KMS-11 (cell line): Measurements from ENCODE around the gene MCM5.

ENCODE experiments used
- H2AFZ ChIP-seq: fragments of 200-600 bp; sonication (generic); 2 replicates; pipeline ENCODE4 v1.6.1; 2016; ENCODE audit warnings: antibody characterized with exemption, mixed run types, low read depth
- H3K27ac ChIP-seq: fragments of 200-600 bp; sonication (generic); 2 replicates; pipeline ENCODE4 v1.6.1; 2016; ENCODE audit warnings: mild to moderate bottlenecking, mixed run types
- H3K27me3 ChIP-seq: fragments of 200-600 bp; sonication (generic); 2 replicates; pipeline ENCODE4 v1.6.1; 2017; ENCODE audit warnings: mild to moderate bottlenecking, low read depth, mixed run types, moderate library complexity; ENCODE audit not compliant: insufficient read depth
- H3K36me3 ChIP-seq: fragments of 200-600 bp; sonication (generic); 2 replicates; pipeline ENCODE4 v1.6.1; 2017; ENCODE audit warnings: mild to moderate bottlenecking, mixed run types; ENCODE audit not compliant: insufficient read depth
- H3K4me1 ChIP-seq: fragments of 200-600 bp; sonication (generic); 2 replicates; pipeline ENCODE4 v1.6.1; 2016; ENCODE audit warnings: mild to moderate bottlenecking, low read depth, mixed run types; ENCODE audit not compliant: poor library complexity, severe bottlenecking
- H3K4me2 ChIP-seq: fragments of 200-600 bp; sonication (generic); 2 replicates; pipeline ENCODE4 v1.7.0; 2016; ENCODE audit warnings: mild to moderate bottlenecking, mixed run types
- H3K4me3 ChIP-seq: fragments of 200-600 bp; sonication (generic); IDR thresholded peaks from 2 replicates; pipeline ENCODE4 v1.6.1; 2017; ENCODE audit warnings: low read depth, low read length, mixed read lengths; ENCODE audit not compliant: insufficient read depth
- H3K79me2 ChIP-seq: fragments of 200-600 bp; sonication (generic); 2 replicates; pipeline ENCODE4 v1.6.1; 2016; ENCODE audit warnings: low read depth, mixed run types; ENCODE audit not compliant: insufficient read depth
- H3K9ac ChIP-seq: fragments of 200-600 bp; sonication (generic); 2 replicates; pipeline ENCODE4 v1.6.1; 2016; ENCODE audit warnings: mild to moderate bottlenecking, mixed run types
- H4K20me1 ChIP-seq: fragments of 200-600 bp; sonication (generic); 2 replicates; pipeline ENCODE4 v1.6.1; 2016; ENCODE audit warnings: mild to moderate bottlenecking, mixed run types; ENCODE audit not compliant: insufficient read depth
- TF ChIP-seq, protein P1 (sequence below): fragments of 200-600 bp; sonication (generic); conservative IDR thresholded peaks from 2 replicates; pipeline ENCODE4 v1.6.1; 2017; ENCODE audit warnings: low read depth, mild to moderate bottlenecking, antibody characterized with exemption, low read length, moderate library complexity, mixed read lengths

Gene MCM5

DNA sequence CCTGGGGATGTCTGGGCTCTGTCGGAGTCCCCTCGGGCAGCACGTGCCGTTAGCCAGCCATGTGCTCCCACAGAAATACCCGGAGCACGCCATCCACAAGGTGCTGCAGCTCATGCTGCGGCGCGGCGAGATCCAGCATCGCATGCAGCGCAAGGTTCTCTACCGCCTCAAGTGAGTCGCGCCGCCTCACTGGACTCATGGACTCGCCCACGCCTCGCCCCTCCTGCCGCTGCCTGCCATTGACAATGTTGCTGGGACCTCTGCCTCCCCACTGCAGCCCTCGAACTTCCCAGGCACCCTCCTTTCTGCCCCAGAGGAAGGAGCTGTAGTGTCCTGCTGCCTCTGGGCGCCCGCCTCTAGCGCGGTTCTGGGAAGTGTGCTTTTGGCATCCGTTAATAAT, 24.1 kb downstream of the MCM5 start:
- Histone ChIP-seq H3K4me3 (no peak overlapping the region), H3K79me2 (no peaks in the 10 kb centered on the region), H3K9ac (no peak overlapping the region), H3K4me1 (no peaks in the 10 kb centered on the region), H3K27me3 (no peaks in the 10 kb centered on the region), H3K36me3 (no peaks in the 10 kb centered on the region; the same call in 1 of the 2 replicates), H3K4me2 (no peak overlapping the region), H2AFZ (no peak overlapping the region), H3K27ac (no peak overlapping the region), H4K20me1 (no peaks in the 10 kb centered on the region)
- TF ChIP-seq, protein P1, sequence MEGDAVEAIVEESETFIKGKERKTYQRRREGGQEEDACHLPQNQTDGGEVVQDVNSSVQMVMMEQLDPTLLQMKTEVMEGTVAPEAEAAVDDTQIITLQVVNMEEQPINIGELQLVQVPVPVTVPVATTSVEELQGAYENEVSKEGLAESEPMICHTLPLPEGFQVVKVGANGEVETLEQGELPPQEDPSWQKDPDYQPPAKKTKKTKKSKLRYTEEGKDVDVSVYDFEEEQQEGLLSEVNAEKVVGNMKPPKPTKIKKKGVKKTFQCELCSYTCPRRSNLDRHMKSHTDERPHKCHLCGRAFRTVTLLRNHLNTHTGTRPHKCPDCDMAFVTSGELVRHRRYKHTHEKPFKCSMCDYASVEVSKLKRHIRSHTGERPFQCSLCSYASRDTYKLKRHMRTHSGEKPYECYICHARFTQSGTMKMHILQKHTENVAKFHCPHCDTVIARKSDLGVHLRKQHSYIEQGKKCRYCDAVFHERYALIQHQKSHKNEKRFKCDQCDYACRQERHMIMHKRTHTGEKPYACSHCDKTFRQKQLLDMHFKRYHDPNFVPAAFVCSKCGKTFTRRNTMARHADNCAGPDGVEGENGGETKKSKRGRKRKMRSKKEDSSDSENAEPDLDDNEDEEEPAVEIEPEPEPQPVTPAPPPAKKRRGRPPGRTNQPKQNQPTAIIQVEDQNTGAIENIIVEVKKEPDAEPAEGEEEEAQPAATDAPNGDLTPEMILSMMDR: no peak

DNA sequence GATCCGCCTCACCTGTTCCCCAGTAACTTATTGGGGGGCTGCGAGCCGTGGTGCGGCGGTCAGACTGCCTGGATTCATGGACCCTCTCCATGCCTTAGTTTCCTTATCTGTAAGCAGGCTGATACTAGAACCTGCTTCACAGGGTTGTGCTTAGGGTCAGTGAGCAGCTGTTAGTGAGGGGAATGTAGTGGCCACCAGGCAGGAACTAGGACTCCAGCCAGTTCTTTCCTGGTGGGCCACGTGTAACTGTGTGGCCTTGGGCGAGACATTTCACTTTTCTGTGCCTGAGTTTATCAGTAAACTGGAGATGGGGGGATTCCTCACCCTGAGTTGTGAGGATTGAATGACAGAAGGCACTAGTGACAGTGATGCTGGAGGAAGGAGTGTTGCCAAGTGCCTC, 24.8 kb downstream of the MCM5 start:
- H3K9ac ChIP-seq: no peak overlapping the region
- no peaks in the 10 kb centered on the region for H3K27me3 ChIP-seq
- no peak overlapping the region for H3K27ac ChIP-seq
- H4K20me1 ChIP-seq: no peaks in the 10 kb centered on the region
- H3K4me1 ChIP-seq: no peaks in the 10 kb centered on the region
- no peak overlapping the region for H3K4me3 ChIP-seq
- no peaks in the 10 kb centered on the region for H3K79me2 ChIP-seq
- no peak overlapping the region for H2AFZ ChIP-seq
- TF ChIP-seq, protein P1: no peak
- no peaks in the 10 kb centered on the region; the same call in 1 of the 2 replicates for H3K36me3 ChIP-seq
- H3K4me2 ChIP-seq: no peak overlapping the region

DNA sequence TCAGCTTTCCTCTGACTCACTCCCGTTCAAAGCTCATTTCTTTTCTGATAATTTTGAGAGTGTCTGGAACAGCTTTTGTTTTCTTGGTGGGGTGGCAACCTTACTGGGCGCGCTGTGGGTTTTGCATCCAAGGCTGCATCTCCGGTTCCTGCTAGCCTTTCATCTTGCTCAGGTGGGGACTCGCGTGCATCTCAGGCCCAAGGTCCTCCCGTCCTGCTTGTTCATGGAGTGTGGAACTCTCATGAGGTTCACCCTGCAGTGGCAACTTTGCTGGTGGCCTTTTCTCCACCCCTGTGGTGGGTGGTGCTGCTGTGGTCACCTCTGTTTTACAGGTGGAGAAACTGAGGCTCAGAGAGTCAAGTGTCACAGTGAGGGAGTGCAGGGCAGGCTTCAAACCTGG, 25.6 kb downstream of the MCM5 start:
- no peaks in the 10 kb centered on the region for H3K4me1 ChIP-seq
- no peaks in the 10 kb centered on the region; the same call in 1 of the 2 replicates for H3K36me3 ChIP-seq
- no peaks in the 10 kb centered on the region for H4K20me1 ChIP-seq
- H3K4me3 ChIP-seq: no peak overlapping the region
- H3K79me2 ChIP-seq: no peaks in the 10 kb centered on the region
- H3K4me2 ChIP-seq: no peak overlapping the region
- TF ChIP-seq, protein P1: no peak
- no peak overlapping the region for H3K27ac ChIP-seq
- no peak overlapping the region for H2AFZ ChIP-seq
- H3K27me3 ChIP-seq: no peaks in the 10 kb centered on the region
- no peak overlapping the region for H3K9ac ChIP-seq

DNA sequence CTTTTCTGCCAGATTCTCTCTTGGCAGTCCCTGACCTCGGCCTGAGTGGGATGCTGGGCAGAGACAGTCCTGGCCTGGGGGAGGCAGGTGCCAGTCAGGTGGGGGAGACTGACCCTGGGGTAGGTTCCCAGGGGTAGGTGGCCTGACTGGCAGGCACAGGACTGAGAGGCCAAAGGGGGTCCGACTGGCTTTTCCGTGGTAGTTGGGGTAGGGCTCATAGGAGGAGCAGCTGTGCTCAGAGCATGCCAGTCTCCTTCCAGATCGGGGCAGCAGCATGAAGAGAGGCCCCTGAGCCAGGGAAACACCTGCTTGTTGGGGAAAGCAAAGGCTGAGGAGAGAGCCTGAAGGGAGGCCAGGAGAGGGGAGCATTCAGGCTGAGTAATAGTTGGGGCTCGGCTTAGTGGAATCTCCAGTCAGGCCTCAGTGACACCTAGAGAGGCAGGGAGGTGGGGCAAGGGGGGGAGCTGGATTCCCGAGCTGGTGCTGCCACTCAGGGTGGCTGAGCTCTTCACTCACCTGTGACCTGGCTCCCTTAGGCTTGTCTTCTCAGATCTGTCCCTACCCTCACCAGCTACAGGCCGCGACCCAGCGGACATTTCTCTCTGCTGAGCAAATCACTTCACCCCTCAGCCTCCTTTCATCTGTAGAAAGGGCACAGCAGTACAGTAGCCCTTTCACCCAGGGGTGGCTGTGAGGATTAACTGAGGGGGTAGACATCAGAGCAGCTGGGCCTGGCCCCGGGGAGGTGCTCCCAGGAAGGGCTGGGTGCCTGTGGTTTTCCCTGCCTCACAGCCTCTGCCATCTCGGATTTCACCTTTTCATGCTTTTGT, 26.2 kb downstream of the MCM5 start:
- Histone ChIP-seq H2AFZ (no peak overlapping the region), H3K27me3 (no peaks in the 10 kb centered on the region), H3K4me3 (no peak overlapping the region), H3K9ac (no peak overlapping the region), H3K79me2 (no peaks in the 10 kb centered on the region), H3K4me1 (no peaks in the 10 kb centered on the region), H3K27ac (no peak overlapping the region), H3K36me3 (no peaks in the 10 kb centered on the region; the same call in 1 of the 2 replicates), H4K20me1 (no peaks in the 10 kb centered on the region), H3K4me2 (no peak overlapping the region)
- TF ChIP-seq, protein P1: no peak
